Bronchial epithelial cell (primary cell): Measurements from ENCODE around the gene CCDC88C. TPM values are rescaled to one million over a fixed set of nuclear protein-coding genes. Genes with fewer than 3 reads are reported as not detected.

Source experiments
- DNase-seq: peaks from one replicate; pipeline ENCODE4 v3.0.0-alpha.2; 2010; ENCODE audit warnings: low read depth
- FAIRE-seq: peaks from 2 replicates; lab custom pipeline; 2011; peaks lifted over from hg19 to GRCh38; lab: Jason Lieb, UNC
- H3K27me3 ChIP-seq: 2 replicates; pipeline ENCODE4 v1.5.1; 2011; ENCODE audit warnings: low read length; ENCODE audit not compliant: control insufficient read depth, insufficient read depth
- H3K36me3 ChIP-seq: 2 replicates; pipeline ENCODE4 v1.5.1; 2011; ENCODE audit warnings: low read length; ENCODE audit not compliant: control insufficient read depth, insufficient read depth
- H3K4me3 ChIP-seq: 2 replicates; pipeline ENCODE4 v1.5.1; 2011; ENCODE audit warnings: mild to moderate bottlenecking, low read depth, low read length, control low read depth
- CTCF ChIP-seq: IDR thresholded peaks from 2 replicates; pipeline ENCODE4 v1.5.1; 2011; ENCODE audit warnings: mild to moderate bottlenecking, moderate library complexity, low read length, control low read depth, inconsistent platforms; ENCODE audit not compliant: insufficient read depth, severe bottlenecking
- total RNA-seq: library from RNA; depleted of rRNA; stranded (reverse); fragments of >200 nt; gene quantifications from 2 replicates; pipeline ENCODE4 v1.2.1, GENCODE V29; 2014

Gene CCDC88C
- total RNA-seq, 1 donor from 2014 or later, result 21.3 TPM

DNA sequence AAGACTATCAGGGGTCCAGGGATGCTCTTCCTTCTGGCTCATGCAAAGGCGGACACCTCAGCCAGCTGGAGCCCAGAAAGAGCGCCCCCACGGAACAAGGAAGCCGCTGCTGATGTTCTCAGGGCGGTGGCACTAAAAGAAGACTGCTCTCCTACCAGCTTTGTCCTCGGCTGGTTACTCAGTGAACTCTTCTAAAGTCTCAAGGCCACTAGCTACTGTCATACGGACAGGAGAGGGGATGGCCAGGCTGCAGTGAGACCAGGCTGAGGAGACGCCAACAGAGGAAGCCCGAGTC is 59.6 kb downstream of the CCDC88C start:
- DNase-seq, result no peak
- Histone ChIP-seq H3K36me3 (peaks cover 5% of the 10 kb centered on the region), H3K4me3 (no peak overlapping the region), H3K27me3 (no peaks in the 10 kb centered on the region)
- no peak for FAIRE-seq
- no peak for TF ChIP-seq CTCF

DNA sequence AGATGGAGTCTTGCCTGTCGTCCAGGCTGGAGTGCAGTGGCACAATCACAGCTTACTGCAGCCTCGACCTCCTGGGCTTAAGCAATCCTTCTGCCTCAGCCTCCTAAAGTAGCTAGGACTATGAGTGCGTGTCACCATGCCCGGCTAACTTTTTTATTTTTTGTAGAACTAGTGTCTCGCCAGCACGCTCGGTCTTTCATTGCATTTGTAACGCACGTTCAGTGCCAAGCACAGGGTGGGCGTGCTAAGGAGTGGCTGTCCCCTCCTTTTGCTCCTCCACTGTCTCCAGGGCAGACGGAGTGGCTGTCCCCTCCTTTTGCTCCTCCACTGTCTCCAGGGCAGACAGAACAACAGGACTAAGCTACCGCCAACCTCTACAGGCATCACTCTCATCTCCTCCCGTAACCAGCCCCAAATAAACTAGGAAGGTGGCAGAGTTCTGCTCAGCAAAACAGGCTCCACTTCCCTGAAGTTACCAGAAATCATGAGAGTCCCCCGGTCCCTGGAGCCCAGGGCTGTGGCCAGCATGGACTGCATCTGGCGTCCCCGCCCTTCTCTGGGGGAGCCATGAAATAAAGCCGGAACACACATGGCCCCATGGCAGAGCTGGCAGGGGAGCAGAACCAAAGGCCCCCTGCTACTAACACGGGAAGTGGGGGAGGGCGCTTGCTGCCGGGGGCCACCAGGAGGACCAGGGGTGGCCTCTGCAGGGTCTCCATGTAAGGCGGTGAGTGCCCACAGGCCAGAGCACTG is 60.2 kb downstream of the CCDC88C start:
- H3K4me3 ChIP-seq, result no peak overlapping the region
- H3K27me3 ChIP-seq, result no peaks in the 10 kb centered on the region
- no peak for TF ChIP-seq CTCF
- H3K36me3 ChIP-seq, result peaks cover 5% of the 10 kb centered on the region
- DNase-seq (no peak), FAIRE-seq (no peak)

DNA sequence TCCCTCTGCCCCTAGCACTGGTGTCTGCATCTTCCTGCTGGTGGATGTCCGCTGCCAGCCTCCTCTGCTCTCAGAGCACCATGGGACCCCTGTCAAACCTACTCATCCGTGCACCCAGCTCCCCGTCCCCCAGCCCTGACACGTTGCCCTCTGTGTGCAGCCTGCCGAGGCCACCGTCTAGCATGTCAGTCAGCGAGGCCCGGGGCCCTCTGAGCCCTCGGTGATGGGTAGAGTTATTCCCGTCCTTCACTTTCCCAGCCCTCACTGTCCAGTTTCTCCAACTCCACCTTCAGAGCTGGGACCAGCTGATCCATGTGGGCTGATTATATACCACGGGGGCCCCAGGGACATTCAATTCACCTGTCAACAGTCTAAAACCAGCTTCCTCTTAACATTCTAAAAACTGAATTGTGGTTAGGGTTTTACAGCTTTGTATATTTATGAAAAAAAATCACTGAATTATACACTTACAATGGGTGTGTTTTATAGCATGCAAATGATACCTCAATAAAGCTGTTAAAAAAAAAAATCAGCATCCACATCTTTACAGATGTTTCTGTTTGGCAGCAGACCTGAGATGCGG is 61.3 kb downstream of the CCDC88C start:
- Histone ChIP-seq H3K36me3 (peaks cover 5% of the 10 kb centered on the region), H3K4me3 (no peak overlapping the region), H3K27me3 (no peaks in the 10 kb centered on the region)
- FAIRE-seq (no peak), DNase-seq (no peak)
- TF ChIP-seq CTCF, result no peak

DNA sequence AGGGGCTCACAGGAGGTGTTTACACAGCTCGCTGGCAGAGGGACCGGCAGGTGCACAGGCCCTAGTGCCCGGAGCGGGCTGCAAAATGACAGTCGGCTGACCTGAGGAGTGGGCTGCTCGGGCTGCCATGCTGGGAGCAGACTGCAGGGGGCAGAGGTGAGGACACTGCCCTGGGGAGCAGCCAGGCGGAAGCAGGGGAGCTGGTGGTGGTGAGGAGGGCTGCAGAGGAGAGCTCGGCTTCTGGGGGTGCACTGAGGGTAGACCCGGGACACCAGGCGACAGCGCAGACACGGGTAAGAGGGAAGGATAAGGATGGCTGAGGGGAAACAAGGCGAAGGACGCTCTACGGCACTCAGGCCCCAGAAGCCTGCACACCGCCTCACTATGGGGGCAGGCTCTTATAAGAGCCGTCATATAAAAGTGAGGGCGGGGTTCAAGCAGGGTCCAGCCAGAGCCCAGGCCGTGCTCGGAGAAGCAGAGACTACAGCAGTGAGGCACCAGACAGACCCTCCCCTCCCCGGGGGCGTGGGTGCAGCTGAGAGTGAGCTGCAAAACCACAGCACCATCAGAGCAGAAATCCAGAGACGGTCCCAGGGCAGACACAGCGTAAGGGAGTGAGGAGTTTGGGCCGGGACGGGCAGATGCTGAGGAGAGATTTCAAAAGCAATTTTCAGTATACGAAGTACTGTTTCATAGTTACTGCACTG is 62.5 kb downstream of the CCDC88C start:
- no peak overlapping the region for H3K4me3 ChIP-seq
- peaks cover 5% of the 10 kb centered on the region for H3K36me3 ChIP-seq
- FAIRE-seq, result no peak
- peak; percentile 23 for TF ChIP-seq CTCF
- no peaks in the 10 kb centered on the region for H3K27me3 ChIP-seq
- no peak for DNase-seq

- Histone ChIP-seq H3K4me3 (no peak overlapping the region), H3K27me3 (no peaks in the 10 kb centered on the region), H3K36me3 (peaks cover 5% of the 10 kb centered on the region)
- DNase-seq (no peak), FAIRE-seq (no peak)
- TF ChIP-seq CTCF, result no peak
Observed at GRCh38 chr14:91354221-91354916, 63.3 kb downstream of the CCDC88C start.
